ENCODE data around the gene APOL1. TPM values are rescaled to one million over a fixed set of nuclear protein-coding genes. Genes with fewer than 3 reads are reported as not detected.

Gene APOL1
- total and polyA plus RNA-seq, 2 donors (not counting 1 experiment from before 2014, with no cell fraction given) = 3.3 to 11.2 TPM

- CTCF ChIA-PET = interaction anchor here (0.8 to 24.9 kb wide), 3 partner anchors 9 to 187 kb away, joined by 4 to 607 read pairs (median 12); partner anchors contain the start of gene TXN2
Observed at GRCh38 chr22:36292823-36293530, 40.0 kb downstream of the APOL1 start.

More at GRCh38 chr22:36292823-36293530, 40.0 kb downstream of the APOL1 start:
- TF ChIP-seq EZH2 (IDR thresholded peaks at IDR 0.05; ENCODE audit: borderline replicate concordance, insufficient read depth, low read depth, low read length, poor library complexity, severe bottlenecking) (no peak), CTCF (IDR thresholded peaks at IDR 0.05) (no peak)
- H2AFZ ChIP-seq (ENCODE audit: insufficient read depth, low read depth, low read length, poor library complexity, severe bottlenecking) = no peak overlapping the region
- H3K27ac Mint-ChIP-seq = no peak overlapping the region
- POLR2A ChIA-PET = no interaction called here
- H3K79me2 ChIP-seq (ENCODE audit: control insufficient read depth, insufficient read depth, low read length) = peaks cover 33% of the 10 kb centered on the region
- H4K20me1 ChIP-seq (ENCODE audit: control insufficient read depth, insufficient read depth, low read length, poor library complexity, severe bottlenecking) = peaks cover 85% of the 10 kb centered on the region
- intact Hi-C loops (cut with micrococcal nuclease) = no loop called here
- DNase-seq (no peak), ATAC-seq (ENCODE audit: low read depth) (no peak)
- no peaks in the 10 kb centered on the region for H3K4me1 Mint-ChIP-seq
- peaks cover 0 to 12% (median 0%) of the 10 kb centered on the region in 3 donors for H3K9me3 ChIP-seq (ENCODE audit: control extremely low read depth in 1 of 3, control insufficient read depth in 2 of 3, insufficient read depth in 1 of 3, low read length in 2 of 3)
- no peak overlapping the region for H3K4me2 ChIP-seq (replicated peaks; ENCODE audit: low read depth, low read length, poor library complexity, severe bottlenecking)
- 97% methylated on average over 11 of the region's 17 CpGs for WGBS (ENCODE audit: insufficient coverage)
- H3K27ac ChIP-seq (ENCODE audit: low read length in 2 of 2) = no peak overlapping the region
- no peak overlapping the region for H3K9ac ChIP-seq (ENCODE audit: low read length)
- H3K27me3 ChIP-seq (replicated peaks in 1 of 4; ENCODE audit: control extremely low read depth in 1 of 4, control insufficient read depth in 3 of 4, insufficient read depth in 4 of 4, low read length in 3 of 4) = no peaks in the 10 kb centered on the region
- H3K4me3 ChIP-seq (ENCODE audit: control extremely low read depth in 1 of 5, extremely low read depth in 1 of 5, insufficient read depth in 1 of 5, low read depth in 2 of 5, low read length in 4 of 5) = no peak overlapping the region
- H3K4me3 Mint-ChIP-seq = no peak overlapping the region
- no peaks in the 10 kb centered on the region for H3K9me3 Mint-ChIP-seq (ENCODE audit: insufficient read depth)
- H3K36me3 ChIP-seq (replicated peaks in 1 of 2; ENCODE audit: control extremely low read depth in 1 of 2, control insufficient read depth in 1 of 2, extremely low read depth in 1 of 2, insufficient read depth in 2 of 2, low read length in 1 of 2) = peaks cover 0 to 87% of the 10 kb centered on the region in 2 experiments
- no peaks in the 10 kb centered on the region for H3K4me1 ChIP-seq (ENCODE audit: control insufficient read depth in 2 of 2, insufficient read depth in 2 of 2, low read length in 2 of 2)
- H3K27me3 Mint-ChIP-seq = no peaks in the 10 kb centered on the region

Data from B cell (primary cell).